Keratinocyte (primary cell): ENCODE measurements around the gene CLPX.

ENCODE experiments used
- CTCF ChIP-seq, 3 experiments: IDR thresholded peaks in 1 of 3; conservative IDR thresholded peaks in 1 of 3; optimal IDR thresholded peaks in 1 of 3; 2 replicates in 2 of 3; 3 replicates in 1 of 3; pipeline versions ENCODE3 to v1.5.1; 2011; ENCODE audit warnings: low read length in 3 of 3, mild to moderate bottlenecking in 3 of 3, moderate library complexity in 2 of 3, control low read depth in 1 of 3, inconsistent platforms in 1 of 3; ENCODE audit not compliant: insufficient read depth in 2 of 3; ENCODE audit errors: extremely low read depth in 1 of 3
- EZH2 ChIP-seq: IDR thresholded peaks from one replicate; pipeline ENCODE4 v1.6.1; 2012; ENCODE audit warnings: inconsistent platforms, mild to moderate bottlenecking, low read length, moderate library complexity

- TF ChIP-seq CTCF (optimal IDR thresholded peaks at IDR 0.05 in 1 of 3, IDR thresholded peaks at IDR 0.05 in 1 of 3, conservative IDR thresholded peaks at IDR 0.05 in 1 of 3; ENCODE audit: extremely low read depth in 1 of 3, insufficient read depth in 2 of 3, low read length in 3 of 3) (no peak), EZH2 (no peak)
Observed at GRCh38 chr15:65115086-65115485, 70.1 kb downstream of the CLPX start, which contains the start of gene UBAP1L.
